Nephron (organoid): ENCODE results near the gene DMWD.
A peak's percentile ranks its signal among the peaks of the same experiment; 100 is the strongest.

ENCODE experiments used
- H3K27ac Mint-ChIP-seq, 3 experiments: 2 replicates each; pipeline ENCODE4 v1.8.0; 2020; ENCODE audit warnings: mixed read lengths in 3 of 3, mild to moderate bottlenecking in 2 of 3, moderate library complexity in 1 of 3
- H3K27me3 Mint-ChIP-seq: 2 replicates; pipeline ENCODE4 v1.8.0; 2021; ENCODE audit warnings: low read depth, mild to moderate bottlenecking, moderate library complexity, mixed read lengths
- H3K36me3 Mint-ChIP-seq: 2 replicates; pipeline ENCODE4 v1.8.0; 2020; ENCODE audit warnings: low read depth, mixed read lengths
- H3K4me1 Mint-ChIP-seq: 2 replicates; pipeline ENCODE4 v1.8.0; 2020; ENCODE audit warnings: mixed read lengths
- H3K4me3 Mint-ChIP-seq, 3 experiments: 2 replicates each; pipeline ENCODE4 v1.8.0; 2020; ENCODE audit warnings: mild to moderate bottlenecking in 3 of 3, mixed read lengths in 3 of 3, moderate library complexity in 2 of 3
- H3K9me3 Mint-ChIP-seq: 2 replicates; pipeline ENCODE4 v1.8.0; 2020; ENCODE audit warnings: mixed read lengths
- CTCF ChIP-seq, 3 experiments: fragments of 200-600 bp; sonication (generic); IDR thresholded peaks; one replicate each; pipeline ENCODE4 v1.5.0; 2021; ENCODE audit warnings: antibody characterized with exemption in 3 of 3; ENCODE audit not compliant: unreplicated experiment in 3 of 3

Gene DMWD

GRCh38 chr19:45794627-45795026 is 2.0 kb upstream of the DMWD start:
- H3K27ac Mint-ChIP-seq, result peak overlapping the region in 1 of 3 experiments; percentile 17
- H3K27me3 Mint-ChIP-seq, result peaks cover 4% of the 10 kb centered on the region
- peaks cover 41% of the 10 kb centered on the region for H3K4me1 Mint-ChIP-seq
- no peaks in the 10 kb centered on the region for H3K9me3 Mint-ChIP-seq
- TF ChIP-seq CTCF (IDR thresholded peaks at IDR 0.05; ENCODE audit: unreplicated experiment in 3 of 3), result no peak
- peak overlapping the region; percentile 15 to 65 (median 16) for H3K4me3 Mint-ChIP-seq
- peaks cover 10% of the 10 kb centered on the region for H3K36me3 Mint-ChIP-seq

GRCh38 chr19:45793876-45794275 is 1.2 kb upstream of the DMWD start:
- Mint-ChIP-seq H3K27ac (peak overlapping the region in 1 of 3 experiments; percentile 9), H3K27me3 (peaks cover 4% of the 10 kb centered on the region), H3K4me1 (peaks cover 37% of the 10 kb centered on the region), H3K36me3 (peaks cover 17% of the 10 kb centered on the region), H3K4me3 (peak overlapping the region; percentile 70 to 79 (median 76)), H3K9me3 (no peaks in the 10 kb centered on the region)
- TF ChIP-seq CTCF (IDR thresholded peaks at IDR 0.05; ENCODE audit: unreplicated experiment in 3 of 3), result no peak

- H3K27ac Mint-ChIP-seq, result peak overlapping the region; percentile 13 to 84 (median 51)
- peak overlapping the region; percentile 82 to 92 (median 90) for H3K4me3 Mint-ChIP-seq
- H3K9me3 Mint-ChIP-seq, result no peaks in the 10 kb centered on the region
- H3K4me1 Mint-ChIP-seq, result peaks cover 35% of the 10 kb centered on the region
- peaks cover 24% of the 10 kb centered on the region for H3K36me3 Mint-ChIP-seq
- no peak for TF ChIP-seq CTCF (IDR thresholded peaks at IDR 0.05; ENCODE audit: unreplicated experiment in 3 of 3)
- H3K27me3 Mint-ChIP-seq, result peaks cover 4% of the 10 kb centered on the region
These were observed 526 bp upstream of the DMWD start for GRCh38 chr19:45793178-45793564.

- H3K36me3 Mint-ChIP-seq, result peaks cover 35% of the 10 kb centered on the region
- no peak for TF ChIP-seq CTCF (IDR thresholded peaks at IDR 0.05; ENCODE audit: unreplicated experiment in 3 of 3)
- peaks cover 4% of the 10 kb centered on the region for H3K27me3 Mint-ChIP-seq
- H3K4me3 Mint-ChIP-seq, result peak overlapping the region; percentile 94 to 98 (median 96)
- H3K27ac Mint-ChIP-seq, result peak overlapping the region; percentile 63 to 79 (median 73)
- peaks cover 43% of the 10 kb centered on the region for H3K4me1 Mint-ChIP-seq
- H3K9me3 Mint-ChIP-seq, result no peaks in the 10 kb centered on the region
These were observed 738 bp downstream of the DMWD start for GRCh38 chr19:45791744-45792469.

- Mint-ChIP-seq H3K27me3 (peaks cover 4% of the 10 kb centered on the region), H3K4me3 (peak overlapping the region; percentile 94 to 98 (median 96)), H3K4me1 (peaks cover 43% of the 10 kb centered on the region), H3K9me3 (no peaks in the 10 kb centered on the region), H3K27ac (peak overlapping the region; percentile 9 to 79 (median 73)), H3K36me3 (peaks cover 38% of the 10 kb centered on the region)
- TF ChIP-seq CTCF (IDR thresholded peaks at IDR 0.05; ENCODE audit: unreplicated experiment in 3 of 3), result no peak
These were observed 1.7 kb downstream of the DMWD start for GRCh38 chr19:45790942-45791341.
